ENCODE results near the gene RPTN. TPM values are rescaled to one million over a fixed set of nuclear protein-coding genes. Genes with fewer than 3 reads are reported as not detected.

Gene RPTN
- total RNA-seq, 1 experiment from 2014 or later = not detected

DNA sequence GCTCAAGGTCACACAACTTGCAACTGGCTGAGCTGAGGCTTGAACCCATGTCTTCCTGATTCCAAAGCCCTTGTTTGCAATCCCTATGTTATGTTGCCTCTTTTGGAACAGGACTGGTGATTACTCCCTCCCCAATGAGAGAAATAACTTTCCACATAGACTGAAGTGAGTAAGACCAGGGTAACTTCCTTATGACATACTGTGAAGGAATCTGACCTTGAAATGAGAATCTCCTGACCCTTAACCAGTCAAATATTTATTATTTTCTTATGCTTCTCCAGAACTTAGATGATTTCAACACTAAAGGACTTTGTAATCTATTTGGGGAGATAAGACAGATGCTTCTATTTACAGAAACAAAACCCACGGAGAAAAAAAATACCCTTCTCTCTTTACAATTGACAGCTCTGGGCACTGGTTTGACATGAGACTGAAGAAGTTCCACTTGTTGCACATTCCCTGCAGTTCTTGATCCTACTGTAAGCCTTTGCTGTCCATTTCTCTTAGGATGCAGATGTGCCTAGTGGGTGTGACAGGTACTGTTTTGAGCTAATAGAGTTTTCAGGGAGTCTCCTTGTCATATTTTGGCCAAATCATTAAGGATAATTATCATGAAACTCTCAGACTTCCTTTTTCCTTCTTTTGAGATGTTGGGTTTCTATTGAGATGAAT, 3.9 kb upstream of the RPTN start:
- ChIA-PET POLR2A (no interaction called here), CTCF (no interaction called here)
- no peak overlapping the region for H3K4me3 ChIP-seq (ENCODE audit: low read depth in 2 of 2, low read length in 2 of 2)
- no peak for TF ChIP-seq SIN3A (IDR thresholded peaks at IDR 0.05; ENCODE audit: borderline replicate concordance, insufficient read depth, low read depth, low read length)
- TF ChIP-seq, protein P1, sequence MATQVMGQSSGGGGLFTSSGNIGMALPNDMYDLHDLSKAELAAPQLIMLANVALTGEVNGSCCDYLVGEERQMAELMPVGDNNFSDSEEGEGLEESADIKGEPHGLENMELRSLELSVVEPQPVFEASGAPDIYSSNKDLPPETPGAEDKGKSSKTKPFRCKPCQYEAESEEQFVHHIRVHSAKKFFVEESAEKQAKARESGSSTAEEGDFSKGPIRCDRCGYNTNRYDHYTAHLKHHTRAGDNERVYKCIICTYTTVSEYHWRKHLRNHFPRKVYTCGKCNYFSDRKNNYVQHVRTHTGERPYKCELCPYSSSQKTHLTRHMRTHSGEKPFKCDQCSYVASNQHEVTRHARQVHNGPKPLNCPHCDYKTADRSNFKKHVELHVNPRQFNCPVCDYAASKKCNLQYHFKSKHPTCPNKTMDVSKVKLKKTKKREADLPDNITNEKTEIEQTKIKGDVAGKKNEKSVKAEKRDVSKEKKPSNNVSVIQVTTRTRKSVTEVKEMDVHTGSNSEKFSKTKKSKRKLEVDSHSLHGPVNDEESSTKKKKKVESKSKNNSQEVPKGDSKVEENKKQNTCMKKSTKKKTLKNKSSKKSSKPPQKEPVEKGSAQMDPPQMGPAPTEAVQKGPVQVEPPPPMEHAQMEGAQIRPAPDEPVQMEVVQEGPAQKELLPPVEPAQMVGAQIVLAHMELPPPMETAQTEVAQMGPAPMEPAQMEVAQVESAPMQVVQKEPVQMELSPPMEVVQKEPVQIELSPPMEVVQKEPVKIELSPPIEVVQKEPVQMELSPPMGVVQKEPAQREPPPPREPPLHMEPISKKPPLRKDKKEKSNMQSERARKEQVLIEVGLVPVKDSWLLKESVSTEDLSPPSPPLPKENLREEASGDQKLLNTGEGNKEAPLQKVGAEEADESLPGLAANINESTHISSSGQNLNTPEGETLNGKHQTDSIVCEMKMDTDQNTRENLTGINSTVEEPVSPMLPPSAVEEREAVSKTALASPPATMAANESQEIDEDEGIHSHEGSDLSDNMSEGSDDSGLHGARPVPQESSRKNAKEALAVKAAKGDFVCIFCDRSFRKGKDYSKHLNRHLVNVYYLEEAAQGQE (IDR thresholded peaks at IDR 0.05; ENCODE audit: insufficient read depth in 1 of 2, low read depth in 2 of 2, low read length in 1 of 2) = no peak
- TF ChIP-seq, protein P2, sequence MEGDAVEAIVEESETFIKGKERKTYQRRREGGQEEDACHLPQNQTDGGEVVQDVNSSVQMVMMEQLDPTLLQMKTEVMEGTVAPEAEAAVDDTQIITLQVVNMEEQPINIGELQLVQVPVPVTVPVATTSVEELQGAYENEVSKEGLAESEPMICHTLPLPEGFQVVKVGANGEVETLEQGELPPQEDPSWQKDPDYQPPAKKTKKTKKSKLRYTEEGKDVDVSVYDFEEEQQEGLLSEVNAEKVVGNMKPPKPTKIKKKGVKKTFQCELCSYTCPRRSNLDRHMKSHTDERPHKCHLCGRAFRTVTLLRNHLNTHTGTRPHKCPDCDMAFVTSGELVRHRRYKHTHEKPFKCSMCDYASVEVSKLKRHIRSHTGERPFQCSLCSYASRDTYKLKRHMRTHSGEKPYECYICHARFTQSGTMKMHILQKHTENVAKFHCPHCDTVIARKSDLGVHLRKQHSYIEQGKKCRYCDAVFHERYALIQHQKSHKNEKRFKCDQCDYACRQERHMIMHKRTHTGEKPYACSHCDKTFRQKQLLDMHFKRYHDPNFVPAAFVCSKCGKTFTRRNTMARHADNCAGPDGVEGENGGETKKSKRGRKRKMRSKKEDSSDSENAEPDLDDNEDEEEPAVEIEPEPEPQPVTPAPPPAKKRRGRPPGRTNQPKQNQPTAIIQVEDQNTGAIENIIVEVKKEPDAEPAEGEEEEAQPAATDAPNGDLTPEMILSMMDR (IDR thresholded peaks at IDR 0.05) = no peak
- no peak for TF ChIP-seq TCF7L2 (IDR thresholded peaks at IDR 0.05; ENCODE audit: low read depth, low read length)
- TF ChIP-seq POLR2AphosphoS5 (IDR thresholded peaks at IDR 0.05; ENCODE audit: low read depth, low read length) = no peak
- DNase-seq (ENCODE audit: low read depth, low spot score) = peak; percentile 54
- H3K36me3 ChIP-seq (ENCODE audit: control insufficient read depth, insufficient read depth, low read length) = no peaks in the 10 kb centered on the region
- H3K4me1 ChIP-seq (ENCODE audit: control insufficient read depth, insufficient read depth, low read length) = no peaks in the 10 kb centered on the region
- intact Hi-C loops (cut with micrococcal nuclease; ENCODE audit: unreplicated experiment) = no loop called here
- no peaks in the 10 kb centered on the region for H3K27me3 ChIP-seq (ENCODE audit: control insufficient read depth, insufficient read depth, low read length)
- ATAC-seq = no peak
- no peaks in the 10 kb centered on the region for H3K9me3 ChIP-seq (ENCODE audit: control insufficient read depth, insufficient read depth, low read depth, low read length)
- no peak overlapping the region for H3K27ac ChIP-seq (ENCODE audit: low read length)
- in situ Hi-C loops (cut with HindIII; ENCODE audit: low pct_unique_long_range_greater_than_20kb, low sequenced_read_pairs) = no loop called here
- BruUV-seq (replicated peaks) = no TSS peak

DNA sequence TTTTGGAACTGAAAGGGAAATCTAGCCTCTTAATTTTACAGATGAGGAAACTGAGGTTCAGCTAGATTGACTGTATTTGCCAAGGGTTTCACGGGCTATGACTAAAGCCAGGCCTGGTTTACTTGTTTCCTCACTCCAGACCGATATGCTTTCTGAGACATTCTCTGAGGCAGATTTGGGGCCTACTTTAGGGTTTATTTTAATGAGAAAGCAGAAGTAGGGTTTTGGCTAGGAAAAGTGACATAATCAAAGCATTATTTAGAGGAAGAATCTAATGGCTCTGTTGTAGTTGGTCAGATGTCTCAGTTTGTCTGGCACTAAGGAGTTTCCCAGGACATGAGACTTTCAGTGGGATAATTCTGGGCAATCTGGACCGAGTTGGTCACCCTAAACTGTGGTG, 1.5 kb upstream of the RPTN start:
- in situ Hi-C loops (cut with HindIII; ENCODE audit: low pct_unique_long_range_greater_than_20kb, low sequenced_read_pairs) = no loop called here
- H3K36me3 ChIP-seq (ENCODE audit: control insufficient read depth, insufficient read depth, low read length) = no peaks in the 10 kb centered on the region

More for the DNA sequence above, 1.5 kb upstream of the RPTN start:
- no peaks in the 10 kb centered on the region; the same call in 1 of the 2 replicates for H3K27me3 ChIP-seq (ENCODE audit: control insufficient read depth, insufficient read depth, low read length)
- CTCF ChIA-PET = interaction anchor here (0.9 kb wide), 1 partner anchor 19 kb away, joined by 3 read pairs; no protein-coding TSS in a partner anchor
- no peaks in the 10 kb centered on the region for H3K4me1 ChIP-seq (ENCODE audit: control insufficient read depth, insufficient read depth, low read length)
- no peak overlapping the region for H3K27ac ChIP-seq (ENCODE audit: low read length)
- no TSS peak for BruUV-seq (replicated peaks)
- DNase-seq (ENCODE audit: low read depth, low spot score) (no peak), ATAC-seq (no peak)
- H3K9me3 ChIP-seq (ENCODE audit: control insufficient read depth, insufficient read depth, low read depth, low read length) = no peaks in the 10 kb centered on the region
- TF ChIP-seq POLR2AphosphoS5 (IDR thresholded peaks at IDR 0.05; ENCODE audit: low read depth, low read length) (no peak), TCF7L2 (IDR thresholded peaks at IDR 0.05; ENCODE audit: low read depth, low read length) (no peak), SIN3A (IDR thresholded peaks at IDR 0.05; ENCODE audit: borderline replicate concordance, insufficient read depth, low read depth, low read length) (no peak)
- TF ChIP-seq, protein P2 (IDR thresholded peaks at IDR 0.05) = no peak
- TF ChIP-seq, protein P1 (IDR thresholded peaks at IDR 0.05; ENCODE audit: insufficient read depth in 1 of 2, low read depth in 2 of 2, low read length in 1 of 2) = no peak
- no peak overlapping the region for H3K4me3 ChIP-seq (ENCODE audit: low read depth in 2 of 2, low read length in 2 of 2)
- POLR2A ChIA-PET = no interaction called here
- intact Hi-C loops (cut with micrococcal nuclease; ENCODE audit: unreplicated experiment) = no loop called here
